GM18951 (cell line): ENCODE results near the gene MRS2.
"Not testable (repeated sequence)": the region's sequence is repeated elsewhere in the genome, so short reads cannot be mapped to it uniquely, and the experiment has no call there.

Experiments
- POLR2A ChIP-seq: IDR thresholded peaks from 4 replicates; pipeline ENCODE4 v1.6.1; 2011; ENCODE audit warnings: mild to moderate bottlenecking; ENCODE audit not compliant: insufficient read length, insufficient read depth; ENCODE audit errors: extremely low read depth
- in situ Hi-C: fragments of 300-500 bp; cut with MboI; formaldehyde crosslinking; loops from one replicate; pipeline ENCODE4 v1.12.0; 2022; ENCODE audit warnings: low sequenced_read_pairs, mixed read lengths, inconsistent platforms; ENCODE audit not compliant: unreplicated experiment

The MRS2 gene, protein sequence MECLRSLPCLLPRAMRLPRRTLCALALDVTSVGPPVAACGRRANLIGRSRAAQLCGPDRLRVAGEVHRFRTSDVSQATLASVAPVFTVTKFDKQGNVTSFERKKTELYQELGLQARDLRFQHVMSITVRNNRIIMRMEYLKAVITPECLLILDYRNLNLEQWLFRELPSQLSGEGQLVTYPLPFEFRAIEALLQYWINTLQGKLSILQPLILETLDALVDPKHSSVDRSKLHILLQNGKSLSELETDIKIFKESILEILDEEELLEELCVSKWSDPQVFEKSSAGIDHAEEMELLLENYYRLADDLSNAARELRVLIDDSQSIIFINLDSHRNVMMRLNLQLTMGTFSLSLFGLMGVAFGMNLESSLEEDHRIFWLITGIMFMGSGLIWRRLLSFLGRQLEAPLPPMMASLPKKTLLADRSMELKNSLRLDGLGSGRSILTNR

GRCh38 chr6:24402697-24403500, at the start of gene MRS2:
Gene MRS2, plus strand, starts transcription at chr6:24402936. Its CDS starts 111 bp downstream, at chr6:24403047.
- TF ChIP-seq POLR2A, result peak; percentile 93
- in situ Hi-C loops, result no loop called here

DNA sequence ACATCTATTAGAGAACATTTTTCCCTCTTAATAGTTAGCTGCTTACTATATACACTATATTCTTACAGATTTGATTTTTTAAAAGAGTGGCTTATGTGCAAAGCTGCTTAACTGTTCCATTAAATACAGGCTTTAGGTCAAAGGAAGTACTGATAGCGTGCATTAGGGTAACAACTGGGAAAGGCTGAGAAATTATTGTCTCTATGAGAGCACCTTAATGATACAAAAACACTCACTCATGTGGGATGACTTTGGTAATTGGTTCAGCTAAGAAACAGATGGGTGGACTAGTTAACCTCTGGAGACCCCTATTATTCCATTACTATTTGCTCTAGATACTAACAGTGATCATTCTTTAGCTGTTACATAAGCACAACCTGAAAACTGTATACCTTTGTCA, 48.9 kb upstream of the MRS2 start:
- in situ Hi-C loops, result no loop called here
- no peak for TF ChIP-seq POLR2A

DNA sequence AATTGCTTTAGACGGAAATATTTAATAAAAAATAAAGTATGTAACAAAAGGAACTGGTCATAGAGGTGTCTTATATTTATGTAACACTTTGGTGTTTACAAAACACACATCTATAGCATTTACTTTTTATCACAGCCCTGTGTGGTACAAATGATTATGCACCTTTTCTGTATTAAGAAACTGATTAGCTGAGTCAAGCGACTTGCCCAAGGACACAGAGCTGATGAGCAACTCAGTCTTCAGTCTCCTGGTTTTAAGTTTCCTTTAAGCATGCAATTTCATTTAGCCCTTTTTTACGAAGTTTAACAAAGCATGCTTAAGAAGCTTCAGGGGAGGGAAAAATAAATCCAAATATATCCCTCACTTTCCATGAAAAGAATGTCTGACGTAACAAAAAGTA, 47.3 kb upstream of the MRS2 start:
- TF ChIP-seq POLR2A, result no peak
- in situ Hi-C loops, result no loop called here

DNA sequence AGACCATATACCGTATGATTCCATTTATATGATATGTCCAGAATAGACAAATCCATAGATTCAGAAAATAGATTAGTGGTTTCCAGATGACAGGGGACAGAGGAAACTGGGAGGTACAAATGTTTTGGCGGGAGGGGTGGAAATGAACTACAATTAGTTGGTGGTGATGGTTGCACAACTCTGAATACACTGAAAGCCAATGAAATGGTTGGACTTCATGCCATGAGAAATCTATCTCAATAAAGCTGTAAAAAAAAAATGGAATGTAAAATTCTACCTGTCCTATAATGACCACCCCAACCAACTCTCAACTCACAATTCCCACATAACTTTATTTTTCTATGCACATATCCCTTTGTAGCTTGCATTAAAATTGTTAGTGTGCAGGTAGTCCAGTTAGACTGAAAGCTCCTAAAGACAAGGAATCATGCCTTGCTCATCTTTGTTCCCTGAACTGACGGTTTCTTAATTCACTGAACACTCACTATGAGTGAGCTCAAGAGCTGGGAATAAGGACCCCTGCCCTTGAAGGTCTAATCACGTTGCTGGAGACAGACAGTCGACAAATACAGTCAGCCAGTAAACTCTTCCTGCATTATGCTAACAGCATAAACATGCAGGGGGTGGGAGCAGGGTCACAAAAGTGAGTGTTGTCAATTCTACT, 46.3 kb upstream of the MRS2 start:
- no peak for TF ChIP-seq POLR2A
- in situ Hi-C loops, result no loop called here

GRCh38 chr6:24357336-24358218, 45.2 kb upstream of the MRS2 start, which contains the start of gene DCDC2:
Gene DCDC2, minus strand, starts transcription at chr6:24358059. Its CDS starts 309 bp downstream, at chr6:24357750.
- in situ Hi-C loops, result no loop called here
- TF ChIP-seq POLR2A, result no peak

DNA sequence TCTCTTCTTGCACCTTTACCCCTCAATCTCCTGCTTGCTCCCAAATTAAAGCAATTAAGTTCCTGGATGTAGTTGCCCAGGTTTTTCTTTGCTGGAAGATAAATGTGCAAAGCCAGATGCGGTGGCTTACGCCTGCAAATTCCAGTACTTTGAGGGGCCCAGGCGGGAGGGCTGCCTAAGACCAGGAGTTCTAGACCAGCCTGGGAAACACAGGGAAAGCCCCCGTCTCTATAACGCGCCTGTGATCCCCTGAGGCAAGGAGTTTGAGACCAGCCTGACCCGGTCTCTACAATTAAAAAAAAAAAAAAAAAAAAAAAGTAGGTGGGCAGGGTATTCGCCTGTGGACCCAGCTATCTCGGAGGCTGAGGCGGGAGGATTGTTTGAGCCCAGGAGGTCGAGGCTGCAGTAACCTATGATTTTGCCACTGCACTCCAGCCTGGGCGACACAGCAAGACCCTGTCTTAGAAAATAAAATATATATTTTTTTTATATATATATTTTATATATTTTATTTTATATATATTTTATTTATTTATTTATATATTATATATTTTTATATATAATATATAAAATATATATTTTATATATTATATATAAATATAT, 44.4 kb upstream of the MRS2 start:
- in situ Hi-C loops, result no loop called here
- TF ChIP-seq POLR2A, result no peak

- TF ChIP-seq POLR2A, result no peak
- in situ Hi-C loops, result no loop called here
Measured at GRCh38 chr6:24359640-24360454, 42.9 kb upstream of the MRS2 start.

GRCh38 chr6:24362363-24362762, 40.4 kb upstream of the MRS2 start:
- in situ Hi-C loops, result not testable (repeated sequence)

DNA sequence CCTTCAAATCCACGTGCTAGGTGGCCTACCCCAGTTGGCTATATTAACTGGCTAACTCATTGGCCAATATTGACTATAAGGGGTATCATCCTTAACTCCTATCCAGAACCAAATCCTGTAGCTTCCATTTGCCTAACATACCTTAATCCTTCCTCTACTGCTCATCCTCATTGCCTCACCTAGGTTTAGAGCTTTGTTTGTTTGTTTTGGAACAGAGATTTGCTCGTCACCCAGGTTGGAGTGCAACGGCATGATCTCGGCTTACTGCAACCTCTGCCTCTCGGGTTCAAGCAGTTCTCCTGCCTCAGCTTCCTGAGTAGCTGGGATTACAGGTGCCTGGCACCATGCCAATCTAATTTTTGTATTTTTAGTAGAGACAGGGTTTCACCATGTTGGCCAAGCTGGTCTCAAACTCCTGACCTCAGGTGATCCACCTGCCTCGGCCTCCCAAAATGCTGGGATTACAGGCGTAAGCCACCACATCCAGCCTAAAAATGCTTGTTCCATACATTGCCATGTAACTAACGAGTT, 37.6 kb upstream of the MRS2 start:
- in situ Hi-C loops, result not testable (repeated sequence)

DNA sequence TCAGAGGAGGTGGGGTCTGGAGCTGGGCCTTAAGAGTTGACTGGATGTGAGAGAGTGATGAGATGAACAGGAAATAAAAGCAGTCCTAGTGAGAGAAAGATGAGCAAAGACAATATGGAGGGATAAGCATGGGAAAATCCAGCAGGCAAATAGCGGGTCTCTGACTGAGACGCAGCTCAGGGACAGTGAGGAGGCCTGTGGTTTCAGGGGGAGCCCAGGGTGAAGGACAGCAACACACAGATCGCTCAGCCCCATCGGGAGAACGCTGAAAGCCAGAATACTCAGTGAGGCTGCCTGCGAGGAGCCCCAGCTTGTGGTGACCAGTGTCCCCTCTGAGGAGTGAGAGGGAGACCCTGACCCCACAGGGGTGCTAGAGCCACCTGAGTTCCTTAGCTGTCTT, 28.1 kb upstream of the MRS2 start:
- in situ Hi-C loops, result no loop called here
- no peak for TF ChIP-seq POLR2A

- TF ChIP-seq POLR2A, result no peak
- in situ Hi-C loops, result no loop called here
Measured at GRCh38 chr6:24376871-24377270, 25.9 kb upstream of the MRS2 start.
